ENCODE data around the gene STUM.

GRCh38 chr1:226643611-226644540 is 95.3 kb downstream of the STUM start:
- TF ChIP-seq CTCF (conservative IDR thresholded peaks at IDR 0.05), result no peak
- TF ChIP-seq ZFX (IDR thresholded peaks at IDR 0.05), result no peak
